ENCODE data around the gene NPAS2.

NPAS2 gene

GRCh38 chr2:100823665-100824438, 3.9 kb downstream of the NPAS2 start:
- no peak for DNase-seq

GRCh38 chr2:100824842-100825241, 4.9 kb downstream of the NPAS2 start:
- DNase-seq, result no peak

- DNase-seq, result no peak
Observed at GRCh38 chr2:100826494-100826893, 6.6 kb downstream of the NPAS2 start.

- no peak for DNase-seq
Observed at GRCh38 chr2:100831158-100831750, 11.3 kb downstream of the NPAS2 start.

GRCh38 chr2:100831831-100832230, 11.9 kb downstream of the NPAS2 start:
- no peak for DNase-seq

- no peak for DNase-seq
Observed at GRCh38 chr2:100832885-100833284, 12.9 kb downstream of the NPAS2 start.

- no peak for DNase-seq
Observed at GRCh38 chr2:100833331-100833730, 13.4 kb downstream of the NPAS2 start.

- DNase-seq, result no peak
Observed at GRCh38 chr2:100834221-100834620, 14.3 kb downstream of the NPAS2 start.

- DNase-seq, result no peak
Observed at GRCh38 chr2:100835006-100835659, 15.2 kb downstream of the NPAS2 start.

- DNase-seq, result no peak
Observed at GRCh38 chr2:100840519-100840918, 20.6 kb downstream of the NPAS2 start.

- no peak for DNase-seq
Observed at GRCh38 chr2:100842241-100842922, 22.4 kb downstream of the NPAS2 start.

GRCh38 chr2:100844514-100844913, 24.6 kb downstream of the NPAS2 start:
- no peak for DNase-seq

- no peak for DNase-seq
Observed at GRCh38 chr2:100845141-100845991, 25.4 kb downstream of the NPAS2 start.

- DNase-seq, result no peak
Observed at GRCh38 chr2:100846716-100847115, 26.8 kb downstream of the NPAS2 start.

- DNase-seq, result no peak
Observed at GRCh38 chr2:100852447-100852846, 32.5 kb downstream of the NPAS2 start.

GRCh38 chr2:100852999-100853908, 33.3 kb downstream of the NPAS2 start:
- DNase-seq, result no peak

- no peak for DNase-seq
Observed at GRCh38 chr2:100853909-100854810, 34.2 kb downstream of the NPAS2 start.

GRCh38 chr2:100855084-100855483, 35.1 kb downstream of the NPAS2 start:
- DNase-seq, result no peak

GRCh38 chr2:100855606-100856005, 35.7 kb downstream of the NPAS2 start:
- no peak for DNase-seq

GRCh38 chr2:100856732-100857131, 36.8 kb downstream of the NPAS2 start:
- no peak for DNase-seq

Data from AML-193 (cell line).